DOHH2 (cell line): ENCODE data around the gene PRPF39.

Experiments
- CTCF ChIP-seq: fragments of 200-600 bp; sonication (generic); IDR thresholded peaks from one replicate; pipeline ENCODE4 v1.5.1; 2014; ENCODE audit warnings: antibody characterized with exemption, mild to moderate bottlenecking, low read depth, low read length; ENCODE audit not compliant: poor library complexity, severe bottlenecking
- EZH2phosphoT487 ChIP-seq: fragments of 200-600 bp; sonication (generic); IDR thresholded peaks from 2 replicates; pipeline ENCODE4 v1.6.1; 2017; ENCODE audit warnings: borderline replicate concordance, mild to moderate bottlenecking, antibody characterized with exemption, low read length, moderate library complexity, mixed read lengths

- TF ChIP-seq CTCF (no peak), EZH2phosphoT487 (no peak)
These were observed at the start of gene PRPF39 for GRCh38 chr14:45083976-45084722.
